GM18498 (cell line): Measurements from ENCODE around the gene KCNT2.

Source experiments
- ATAC-seq: cut with Tn5 transposase; IDR thresholded peaks from one replicate; pipeline ENCODE4 v1.9.1; 2021; ENCODE audit warnings: mild to moderate bottlenecking, moderate library complexity; ENCODE audit not compliant: unreplicated experiment

Gene KCNT2

DNA sequence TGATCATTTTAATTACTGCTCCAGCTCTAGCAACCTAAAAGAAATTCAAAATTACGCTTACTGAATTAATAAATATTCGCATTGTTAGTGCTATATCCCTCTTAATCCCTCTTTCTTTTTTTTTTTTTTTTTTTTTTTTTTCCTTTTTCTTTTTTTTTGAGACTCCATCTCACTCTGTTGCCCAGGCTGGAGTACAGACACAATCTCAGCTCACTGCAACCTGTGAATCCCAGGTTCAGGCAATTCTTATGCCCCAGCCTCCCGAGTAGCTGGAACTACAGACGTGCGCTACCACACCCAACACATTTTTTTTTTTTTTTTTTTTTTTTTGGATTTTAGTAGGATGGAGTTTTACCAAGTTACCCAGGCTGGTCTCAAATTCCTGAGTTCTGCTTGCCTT, 157.1 kb downstream of the KCNT2 start:
- no peak for ATAC-seq

DNA sequence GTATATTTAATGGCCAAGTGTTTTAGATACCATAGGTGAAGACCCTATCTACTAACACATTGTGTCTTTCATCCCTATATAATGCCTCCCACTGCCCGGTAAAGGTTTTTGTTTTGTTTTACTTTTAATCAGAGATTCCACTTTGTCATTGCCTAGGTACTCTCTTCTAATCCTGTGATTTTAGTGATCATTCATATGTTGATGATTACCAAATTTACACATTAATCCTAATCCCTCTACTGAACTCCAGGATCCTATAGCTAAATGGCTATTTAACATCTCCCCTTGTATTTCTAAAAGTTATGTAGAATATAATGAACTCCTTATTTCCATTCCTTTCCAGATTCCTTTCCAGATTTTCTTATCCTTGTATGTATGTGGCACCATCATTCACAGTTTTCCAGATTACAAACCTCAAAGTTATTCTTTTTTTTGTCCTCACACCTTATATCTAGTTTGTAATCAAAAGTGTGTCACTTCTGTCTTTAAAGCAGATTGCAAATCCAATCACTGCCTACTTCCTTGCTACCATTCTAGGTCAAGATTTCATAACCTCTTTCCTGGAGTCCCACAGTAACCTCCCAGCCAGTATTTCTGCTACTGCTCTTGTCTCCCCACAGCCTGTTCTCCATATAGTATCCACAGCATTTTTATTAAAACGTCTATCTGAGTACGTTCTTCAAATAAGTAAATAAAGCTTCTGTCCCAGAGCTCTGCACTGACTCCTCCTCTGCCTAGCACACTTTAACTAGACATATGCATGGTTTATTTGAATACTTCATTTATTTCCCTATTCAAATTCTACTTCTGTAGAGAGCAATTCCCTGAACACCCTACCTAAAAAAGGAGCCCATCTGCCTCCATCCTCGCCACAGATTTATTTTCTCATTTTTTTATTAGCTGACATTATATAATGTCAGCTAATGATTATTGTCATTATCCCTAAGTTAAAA, 157.8 kb downstream of the KCNT2 start:
- ATAC-seq = no peak

DNA sequence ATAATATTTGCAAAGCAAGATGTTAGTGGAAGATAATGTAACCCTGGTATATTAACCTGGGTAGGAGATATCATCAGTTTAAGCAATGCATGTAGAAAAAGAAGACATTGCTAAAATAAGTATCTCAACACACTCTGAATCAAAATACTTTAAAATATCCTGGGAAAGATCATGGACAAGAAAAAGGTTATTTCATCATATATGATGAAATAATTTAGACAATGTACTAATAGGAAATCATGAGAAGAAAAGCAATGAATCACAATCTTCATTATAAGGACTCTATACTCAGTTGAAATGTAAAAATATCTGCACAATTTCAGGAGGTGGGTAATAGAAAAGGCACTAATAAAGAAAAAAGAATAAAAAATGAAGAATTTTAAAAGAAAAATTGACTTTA, 158.8 kb downstream of the KCNT2 start:
- no peak for ATAC-seq

- no peak for ATAC-seq
Observed at GRCh38 chr1:196445775-196446174, 162.5 kb downstream of the KCNT2 start.

- no peak for ATAC-seq
Observed at GRCh38 chr1:196444634-196445033, 163.6 kb downstream of the KCNT2 start.

GRCh38 chr1:196442366-196442765, 165.9 kb downstream of the KCNT2 start:
- ATAC-seq = no peak

DNA sequence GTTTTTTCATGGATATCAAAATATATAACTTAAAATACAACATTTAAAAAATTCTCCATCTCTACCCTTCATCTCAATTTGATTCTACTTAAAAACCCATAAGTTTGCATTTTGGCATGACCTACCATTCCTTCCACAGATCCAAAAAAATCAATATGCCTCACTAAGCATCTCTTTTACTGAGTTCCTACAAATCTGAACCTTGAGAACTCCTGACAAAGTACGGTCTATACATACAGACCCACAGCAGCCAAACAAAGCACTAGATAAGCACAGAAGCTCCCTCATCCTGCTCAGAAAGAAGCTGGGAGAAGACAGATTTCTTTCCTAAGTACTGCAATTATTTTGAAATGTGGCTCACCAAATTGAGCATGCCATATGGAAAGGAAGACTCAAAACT, 167.5 kb downstream of the KCNT2 start:
- ATAC-seq = no peak

GRCh38 chr1:196438329-196438728, 169.9 kb downstream of the KCNT2 start:
- ATAC-seq = no peak

DNA sequence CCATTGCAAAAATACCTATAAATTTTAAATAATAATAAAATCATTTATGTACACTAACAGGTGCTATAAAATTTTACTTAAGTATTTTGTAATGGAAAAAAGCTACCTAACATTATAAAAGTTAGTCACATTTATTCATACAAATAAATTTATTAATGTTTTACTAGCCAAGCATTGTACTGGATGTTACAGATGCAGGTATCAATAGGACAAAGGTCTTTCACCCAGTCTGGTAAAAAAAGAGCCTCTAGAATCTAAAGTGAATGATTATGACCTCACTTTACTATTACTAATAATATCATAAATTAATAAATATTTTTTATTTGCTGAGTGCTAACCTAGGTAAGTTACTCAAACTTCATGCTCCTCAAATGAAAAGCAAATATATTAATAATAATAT, 170.6 kb downstream of the KCNT2 start:
- ATAC-seq = no peak

DNA sequence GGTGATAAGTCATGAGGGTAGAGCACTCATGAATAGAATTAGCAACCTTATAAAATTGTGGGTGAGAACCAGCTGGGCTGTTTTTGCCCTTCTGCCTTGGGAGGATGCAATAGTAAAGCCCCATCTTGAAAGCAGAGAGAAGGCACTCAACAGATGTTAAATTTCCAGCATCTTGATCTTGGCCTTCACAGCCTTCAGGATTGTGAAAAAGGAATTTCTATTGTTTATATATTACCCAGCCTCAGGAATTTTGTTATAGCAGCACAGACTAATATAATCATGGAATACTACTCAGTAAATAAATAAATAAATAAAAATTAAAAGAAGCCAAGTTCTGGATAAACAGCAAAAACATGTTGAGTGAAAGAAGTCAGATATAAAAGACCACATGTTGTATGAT, 175.2 kb downstream of the KCNT2 start:
- no peak for ATAC-seq

GRCh38 chr1:196427976-196428734, 180.1 kb downstream of the KCNT2 start:
- no peak for ATAC-seq

DNA sequence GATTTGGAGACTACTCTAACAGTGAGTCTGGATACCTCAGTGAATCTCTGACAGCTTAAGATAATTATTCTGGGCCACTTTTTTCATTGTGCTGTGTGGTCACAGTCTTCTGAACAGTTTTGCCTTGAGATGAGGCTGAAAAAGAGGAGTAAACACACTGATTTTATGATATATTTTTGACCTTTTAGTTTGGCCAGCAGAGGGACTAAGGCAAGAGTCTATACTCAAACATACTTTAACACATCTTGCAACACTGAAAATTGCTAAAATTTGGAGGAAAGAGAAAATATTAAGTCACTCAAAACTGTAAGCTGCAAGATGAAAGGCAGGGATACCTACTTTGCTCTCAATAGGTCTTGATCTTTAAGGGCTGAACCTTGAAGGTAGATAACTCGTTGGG, 182.7 kb downstream of the KCNT2 start:
- no peak for ATAC-seq

DNA sequence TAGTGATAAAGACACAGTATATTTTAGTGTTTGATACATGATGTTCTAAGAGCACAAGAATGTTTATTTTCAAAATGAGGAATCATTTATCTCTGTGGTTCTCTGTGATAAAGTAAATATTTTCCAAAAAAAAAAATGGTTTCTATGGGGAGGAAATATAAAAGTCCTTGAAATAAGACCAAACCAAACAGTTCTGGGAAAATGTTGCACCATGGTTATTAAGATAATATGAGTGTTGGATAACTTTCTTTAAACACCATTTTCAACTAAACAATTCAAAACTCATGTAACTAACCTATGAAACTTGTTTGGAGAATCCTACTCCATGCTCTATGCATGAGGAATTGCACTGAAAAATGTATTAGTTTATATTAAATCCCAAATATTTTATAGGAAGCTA, 184.6 kb downstream of the KCNT2 start:
- no peak for ATAC-seq

DNA sequence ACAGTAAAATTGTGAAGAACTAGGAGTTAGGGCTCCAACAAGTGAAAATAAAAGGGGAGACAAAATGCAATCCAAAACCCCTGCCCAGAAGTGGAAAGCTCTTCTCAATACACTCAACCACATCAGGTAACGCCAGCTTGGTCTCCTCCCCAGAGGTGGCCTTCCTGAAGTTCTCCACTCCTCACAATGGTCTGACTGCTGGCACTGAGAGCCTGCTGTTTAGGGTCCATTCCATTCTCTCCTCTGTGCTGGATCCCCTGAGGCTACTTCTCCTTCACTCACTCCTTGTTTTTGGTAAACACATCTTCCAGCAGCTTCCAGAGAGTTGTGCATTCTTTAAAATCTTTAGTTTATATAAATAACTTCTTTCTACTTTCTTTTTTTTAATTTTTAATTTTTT, 189.5 kb downstream of the KCNT2 start:
- no peak for ATAC-seq

DNA sequence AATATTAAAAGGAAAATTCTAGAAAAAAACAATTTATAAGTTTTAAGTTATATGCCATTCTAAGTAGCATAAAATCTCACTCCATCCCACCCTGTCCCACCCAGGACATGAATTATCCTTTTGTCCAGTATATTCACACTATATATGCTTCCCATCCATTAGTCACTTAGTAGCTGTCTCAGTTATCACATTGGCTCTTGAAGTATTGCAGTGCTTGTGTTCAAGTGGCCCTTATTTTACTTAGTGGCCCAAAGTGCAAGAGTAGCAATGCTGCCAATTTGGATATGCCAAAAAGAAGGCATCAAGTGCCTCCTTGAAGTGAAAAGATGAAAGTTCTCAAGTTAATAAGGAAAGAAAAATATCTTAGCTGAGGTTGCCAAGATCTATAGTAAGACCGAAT, 192.3 kb downstream of the KCNT2 start:
- no peak for ATAC-seq

DNA sequence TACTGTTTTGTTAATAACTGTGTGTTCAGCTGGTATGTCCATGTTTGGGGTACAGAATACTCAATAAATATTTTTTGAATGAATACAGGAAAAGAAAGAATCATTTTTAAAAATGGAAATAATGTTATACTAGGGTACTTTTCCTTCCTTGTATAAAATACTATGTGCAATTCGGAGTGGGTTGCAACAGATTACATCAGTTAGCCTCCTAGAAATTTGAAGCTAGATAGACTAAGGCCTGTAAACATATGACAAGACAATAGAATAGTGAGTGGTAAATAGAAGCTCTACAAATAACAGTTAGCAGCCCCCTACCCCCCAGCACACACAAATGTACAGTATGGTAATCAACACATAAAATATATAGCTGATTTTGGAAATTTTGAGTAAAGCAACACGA, 195.9 kb downstream of the KCNT2 start:
- no peak for ATAC-seq

DNA sequence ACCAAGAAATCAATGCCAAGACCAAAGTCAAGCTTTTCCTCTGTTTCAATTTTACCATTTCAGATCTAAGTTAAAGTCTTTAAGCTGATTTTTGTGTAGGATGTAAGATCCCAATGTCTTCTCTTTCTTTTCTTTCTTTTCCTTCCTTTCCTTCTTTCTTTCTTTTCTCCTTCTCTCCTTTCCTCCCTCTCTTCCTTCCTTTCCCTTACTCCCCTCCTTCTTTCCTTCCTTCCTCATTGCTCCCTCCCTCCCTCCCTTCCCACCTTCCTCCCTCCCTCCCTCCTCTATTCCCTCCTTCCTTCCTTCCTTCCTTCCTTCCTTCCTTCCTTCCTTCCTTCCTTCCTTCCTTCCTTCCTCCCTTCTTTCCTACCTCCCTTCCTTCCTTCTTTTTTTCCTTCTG, 197.5 kb downstream of the KCNT2 start:
- no peak for ATAC-seq

DNA sequence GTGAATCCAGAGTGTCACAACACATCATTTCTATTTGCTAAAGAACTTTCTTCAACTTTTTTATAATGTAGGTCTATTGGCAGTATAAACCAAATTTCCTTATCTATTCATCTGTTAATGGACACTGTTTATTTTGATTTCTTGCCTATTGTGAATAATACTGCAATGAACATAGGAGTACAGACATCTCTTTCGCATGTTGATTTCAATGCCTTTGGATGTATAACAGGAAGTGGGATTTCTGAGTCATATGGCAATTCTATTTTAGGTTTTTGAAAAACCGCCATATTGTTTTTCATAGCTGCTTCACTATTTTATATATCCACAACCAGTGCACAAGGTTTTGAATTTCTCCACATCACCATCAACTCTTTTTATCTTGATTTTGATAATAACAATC, 198.7 kb downstream of the KCNT2 start:
- ATAC-seq = no peak

GRCh38 chr1:196407358-196408051, 200.7 kb downstream of the KCNT2 start:
- ATAC-seq = no peak

DNA sequence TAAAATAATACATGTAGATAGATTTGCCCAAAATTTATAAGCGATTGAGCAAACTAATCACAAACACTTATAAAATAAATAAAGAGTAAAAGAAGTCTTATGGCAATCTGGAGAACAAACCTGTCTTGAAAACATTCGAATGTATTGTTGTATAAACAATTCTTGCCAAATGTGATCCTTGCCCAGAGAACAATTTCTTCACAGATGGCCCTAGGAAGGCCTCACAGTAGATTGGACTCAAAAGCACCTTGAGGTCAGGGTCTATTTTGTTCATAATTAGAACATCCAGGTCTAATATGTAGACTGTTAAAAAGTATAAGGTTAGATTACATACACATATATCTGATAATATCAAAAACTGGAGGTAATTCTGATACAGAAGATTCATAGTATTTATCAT, 202.4 kb downstream of the KCNT2 start:
- no peak for ATAC-seq
